A549 (cell line): Measurements from ENCODE around the gene SLC26A2. TPM values are rescaled to one million over a fixed set of nuclear protein-coding genes. Genes with fewer than 3 reads are reported as not detected.

Experiments
- ATAC-seq, 2 experiments: fragments of 200-7000 bp in 1 of 2; fragments of >200 bp in 1 of 2; cut with Nextera tagmentation in 1 of 2; cut with Tn5 transposase in 1 of 2; 3 replicates each; pipeline versions ENCODE4 v1.8.0 to v1.9.1; 2018 to 2020; ENCODE audit warnings: mild to moderate bottlenecking in 1 of 2, moderate library complexity in 1 of 2
- CTCF ChIA-PET: fragments of 300-600 bp; sonication (Branson Sonifier 250); formaldehyde crosslinking; extraction: SDS; loops from one replicate; lab custom pipeline; 2021; ENCODE audit warnings: antibody characterized with exemption, inconsistent platforms; lab: Yijun Ruan, JAX
- POLR2A ChIA-PET: fragments of 350-600 bp; formaldehyde crosslinking; extraction: SDS; loops from one replicate; lab custom pipeline; 2021; ENCODE audit warnings: antibody characterized with exemption, inconsistent platforms; lab: Yijun Ruan, JAX
- DNase-seq, 2 experiments: peaks; one replicate each; pipeline versions ENCODE4 v3.0.0 to v3.0.0-alpha.2; 2011 to 2016; ENCODE audit warnings: low read depth in 1 of 2, low spot score in 1 of 2
- FAIRE-seq: peaks from 2 replicates; lab custom pipeline; 2011; peaks lifted over from hg19 to GRCh38; lab: Jason Lieb, UNC
- H3K27ac ChIP-seq, 2 experiments: fragments of >200 bp; sonication (Bioruptor Twin); formaldehyde crosslinking; 3 replicates each; pipeline ENCODE4 v1.5.1; 2016 to 2017
- H3K4me1 ChIP-seq: fragments of >200 bp; sonication (Bioruptor Twin); formaldehyde crosslinking; 3 replicates; pipeline ENCODE4 v1.6.1; 2016
- H3K4me2 ChIP-seq: fragments of >200 bp; sonication (Bioruptor Twin); formaldehyde crosslinking; 3 replicates; pipeline ENCODE4 v1.6.1; 2016
- H3K4me3 ChIP-seq: fragments of >200 bp; sonication (Bioruptor Twin); formaldehyde crosslinking; 3 replicates; pipeline ENCODE4 v1.5.1; 2016
- H3K9me3 ChIP-seq: fragments of >200 bp; sonication (Bioruptor Twin); formaldehyde crosslinking; 3 replicates; pipeline ENCODE4 v1.6.1; 2016
- CBX2 ChIP-seq: fragments of 200-600 bp; sonication (generic); IDR thresholded peaks from 2 replicates; pipeline ENCODE4 v1.6.1; 2016; ENCODE audit warnings: low read depth, mild to moderate bottlenecking, borderline replicate concordance
- CHD2 ChIP-seq: fragments of 150-350 bp; IDR thresholded peaks from 2 replicates; pipeline ENCODE4 v1.6.1; 2014; ENCODE audit warnings: low read length; ENCODE audit not compliant: partially characterized antibody
- CHD4 ChIP-seq: fragments of 200-600 bp; sonication (generic); IDR thresholded peaks from 2 replicates; pipeline ENCODE4 v1.6.1; 2016; ENCODE audit warnings: antibody characterized with exemption, mild to moderate bottlenecking, borderline replicate concordance
- EHF ChIP-seq: fragments of 250-450 bp; sonication (Bioruptor Pico); IDR thresholded peaks from 2 replicates; pipeline ENCODE4 v1.5.0; 2020; ENCODE audit warnings: mild to moderate bottlenecking
- FOSB ChIP-seq: fragments of 250-450 bp; sonication (Bioruptor Pico); IDR thresholded peaks from 2 replicates; pipeline ENCODE4 v1.5.0; 2020; ENCODE audit warnings: mild to moderate bottlenecking, moderate library complexity
- FOSL2 ChIP-seq, 2 experiments: fragments of 450-650 bp in 1 of 2; fragments of >200 bp in 1 of 2; sonication (Bioruptor Twin) in 1 of 2; formaldehyde crosslinking; IDR thresholded peaks; 2 replicates each; pipeline versions ENCODE4 v1.5.0 to v1.6.1; 2016 to 2020; ENCODE audit warnings: mild to moderate bottlenecking in 1 of 2, moderate library complexity in 1 of 2
- FOXS1 ChIP-seq: fragments of 250-450 bp; sonication (Bioruptor Pico); IDR thresholded peaks from 2 replicates; pipeline ENCODE4 v1.5.0; 2020; ENCODE audit warnings: mild to moderate bottlenecking, moderate library complexity
- GATA3 ChIP-seq: IDR thresholded peaks from 2 replicates; pipeline ENCODE4 v1.6.1; 2012; ENCODE audit warnings: borderline replicate concordance
- HEYL ChIP-seq: fragments of 250-450 bp; sonication (Bioruptor Pico); IDR thresholded peaks from 2 replicates; pipeline ENCODE4 v1.8.0; 2021; ENCODE audit warnings: mild to moderate bottlenecking, moderate library complexity
- HOXA7 ChIP-seq: fragments of 250-450 bp; sonication (Bioruptor Pico); IDR thresholded peaks from 2 replicates; pipeline ENCODE4 v1.5.0; 2020; ENCODE audit warnings: mild to moderate bottlenecking, moderate library complexity
- HOXB13 ChIP-seq: fragments of 250-450 bp; sonication (Bioruptor Pico); IDR thresholded peaks from 2 replicates; pipeline ENCODE4 v1.5.0; 2020; ENCODE audit warnings: low read depth, mild to moderate bottlenecking, moderate library complexity
- HOXB5 ChIP-seq: fragments of 250-450 bp; sonication (Bioruptor Pico); IDR thresholded peaks from 2 replicates; pipeline ENCODE4 v1.5.0; 2020; ENCODE audit warnings: mild to moderate bottlenecking, moderate library complexity
- JUNB ChIP-seq: fragments of >200 bp; sonication (Bioruptor Twin); formaldehyde crosslinking; IDR thresholded peaks from 2 replicates; pipeline ENCODE4 v1.6.1; 2016
- KDM1A ChIP-seq: fragments of 200-600 bp; sonication (generic); IDR thresholded peaks from 2 replicates; pipeline ENCODE4 v1.6.1; 2016; ENCODE audit warnings: low read depth, mild to moderate bottlenecking
- MAFK ChIP-seq: fragments of 450-650 bp; IDR thresholded peaks from 2 replicates; pipeline ENCODE4 v1.6.1; 2014; ENCODE audit not compliant: partially characterized antibody
- NFE2L2 ChIP-seq: fragments of 150-350 bp; conservative IDR thresholded peaks from 2 replicates; pipeline ENCODE4 v1.6.1; 2014; ENCODE audit warnings: low read length
- NPAS2 ChIP-seq: fragments of 250-450 bp; sonication (Bioruptor Pico); IDR thresholded peaks from 2 replicates; pipeline ENCODE4 v1.8.0; 2022; ENCODE audit warnings: mild to moderate bottlenecking, moderate library complexity, borderline replicate concordance
- PHF8 ChIP-seq: fragments of 200-600 bp; sonication (generic); IDR thresholded peaks from 2 replicates; pipeline ENCODE4 v1.6.1; 2016; ENCODE audit warnings: low read depth, mild to moderate bottlenecking, antibody characterized with exemption, moderate library complexity, borderline replicate concordance
- RAD21 ChIP-seq, 2 experiments: fragments of >200 bp in 1 of 2; sonication (Bioruptor Twin) in 1 of 2; formaldehyde crosslinking in 1 of 2; IDR thresholded peaks in 1 of 2; conservative IDR thresholded peaks in 1 of 2; 2 replicates in 1 of 2; 3 replicates in 1 of 2; pipeline ENCODE4 v1.6.1; 2012 to 2018; ENCODE audit warnings: inconsistent platforms in 1 of 2
- RCOR1 ChIP-seq: fragments of 150-350 bp; IDR thresholded peaks from 2 replicates; pipeline ENCODE4 v1.6.1; 2014; ENCODE audit warnings: antibody characterized with exemption, low read length, low read depth
- SMC3 ChIP-seq: fragments of >200 bp; sonication (Bioruptor Twin); formaldehyde crosslinking; IDR thresholded peaks from 3 replicates; pipeline ENCODE4 v1.6.1; 2018; ENCODE audit warnings: inconsistent platforms
- TFCP2L1 ChIP-seq: fragments of 250-450 bp; sonication (Bioruptor Pico); IDR thresholded peaks from 2 replicates; pipeline ENCODE4 v1.5.0; 2021; ENCODE audit warnings: mild to moderate bottlenecking
- TP53 ChIP-seq: fragments of 250-450 bp; sonication (Bioruptor Pico); IDR thresholded peaks from 2 replicates; pipeline ENCODE4 v1.5.0; 2021; ENCODE audit warnings: mild to moderate bottlenecking, moderate library complexity
- ZNF302 ChIP-seq: fragments of 250-450 bp; sonication (Bioruptor Pico); IDR thresholded peaks from 2 replicates; pipeline ENCODE4 v1.9.0; 2021; ENCODE audit warnings: inconsistent platforms, mild to moderate bottlenecking, moderate library complexity
- WGBS: methylation state at CpG from one replicate; pipeline ENCODE4 v1.1.6; 2017; ENCODE audit errors: missing lambda C conversion rate; 5-methylcytosine and 5-hydroxymethylcytosine counted together
- polyA plus RNA-seq, 4 experiments: library from polyadenylated mRNA; depleted of rRNA in 3 of 4; stranded (reverse); fragments of >200 nt; fragmentation: RNase III in 1 of 4; extraction: RNeasy Plus Mini Kit Qiagen cat#74134 plus additional on column Dnase treatment in 1 of 4; gene quantifications; 2 replicates in 3 of 4; 3 replicates in 1 of 4; pipeline ENCODE4 v1.2.3, GENCODE V29; 2011 to 2017
- TF ChIP-seq, protein P1 (sequence below): fragments of 250-450 bp; sonication (Bioruptor Pico); IDR thresholded peaks from 2 replicates; pipeline ENCODE4 v1.5.0; 2021; ENCODE audit warnings: mild to moderate bottlenecking, moderate library complexity, borderline replicate concordance
- TF ChIP-seq, protein P2 (sequence below): fragments of 200-600 bp; sonication (generic); IDR thresholded peaks from 2 replicates; pipeline ENCODE4 v1.6.1; 2016; ENCODE audit warnings: antibody characterized with exemption, mild to moderate bottlenecking, moderate library complexity
- TF ChIP-seq, protein P3 (sequence below): fragments of 450-650 bp; IDR thresholded peaks from 2 replicates; pipeline ENCODE4 v1.6.1; 2014; ENCODE audit warnings: antibody characterized with exemption

The SLC26A2 gene
- polyA plus RNA-seq, 2 of the 4 experiments (the other 2 are of a cell fraction), result 31.9 to 32.2 TPM

DNA sequence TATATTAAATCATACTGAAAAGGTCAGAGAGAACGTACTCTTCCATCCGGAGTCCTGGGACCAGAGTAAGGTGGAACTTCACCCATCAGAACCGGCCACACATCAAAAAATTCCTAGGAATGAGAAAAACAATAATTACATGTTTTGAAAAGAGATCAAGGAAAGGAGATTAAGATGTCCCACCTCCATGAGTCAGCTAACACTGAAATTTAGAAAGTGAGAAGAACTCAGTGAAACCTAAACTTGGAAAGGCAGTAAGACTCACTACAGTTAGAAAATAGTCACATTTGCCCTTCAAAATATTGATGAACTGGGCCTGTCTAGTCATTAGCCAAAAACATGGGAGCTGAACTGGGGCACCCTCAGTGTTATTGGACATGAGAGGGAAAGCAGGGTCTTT lies 39.0 kb upstream of the SLC26A2 start:
- WGBS, result 87% methylated on average over 3 of the region's 3 CpGs
- no peak for ATAC-seq
- ChIA-PET POLR2A (no interaction called here), CTCF (interaction anchor here (0.8 to 19.0 kb wide), 7 partner anchors 9 to 69 kb away, joined by 3 to 386 read pairs (median 3); partner anchors contain the start of gene SLC26A2)
- no peak for DNase-seq
- no peak overlapping the region for H3K4me3 ChIP-seq
- FAIRE-seq, result no peak
- TF ChIP-seq HOXA7 (no peak), EHF (no peak), CHD4 (no peak), KDM1A (no peak), HOXB13 (CRISPR knock-in tag) (no peak), PHF8 (no peak), ZNF302 (CRISPR knock-in tag) (no peak), FOSB (CRISPR knock-in tag) (no peak), NPAS2 (CRISPR knock-in tag) (no peak), HEYL (CRISPR knock-in tag) (no peak), RAD21 (conservative IDR thresholded peaks at IDR 0.05 in 1 of 2, IDR thresholded peaks at IDR 0.05 in 1 of 2) (no peak), TFCP2L1 (CRISPR knock-in tag) (no peak), RCOR1 (no peak), SMC3 (no peak), TP53 (no peak), GATA3 (no peak), FOXS1 (CRISPR knock-in tag) (no peak), CHD2 (no peak), NFE2L2 (no peak)
- TF ChIP-seq, protein P1, sequence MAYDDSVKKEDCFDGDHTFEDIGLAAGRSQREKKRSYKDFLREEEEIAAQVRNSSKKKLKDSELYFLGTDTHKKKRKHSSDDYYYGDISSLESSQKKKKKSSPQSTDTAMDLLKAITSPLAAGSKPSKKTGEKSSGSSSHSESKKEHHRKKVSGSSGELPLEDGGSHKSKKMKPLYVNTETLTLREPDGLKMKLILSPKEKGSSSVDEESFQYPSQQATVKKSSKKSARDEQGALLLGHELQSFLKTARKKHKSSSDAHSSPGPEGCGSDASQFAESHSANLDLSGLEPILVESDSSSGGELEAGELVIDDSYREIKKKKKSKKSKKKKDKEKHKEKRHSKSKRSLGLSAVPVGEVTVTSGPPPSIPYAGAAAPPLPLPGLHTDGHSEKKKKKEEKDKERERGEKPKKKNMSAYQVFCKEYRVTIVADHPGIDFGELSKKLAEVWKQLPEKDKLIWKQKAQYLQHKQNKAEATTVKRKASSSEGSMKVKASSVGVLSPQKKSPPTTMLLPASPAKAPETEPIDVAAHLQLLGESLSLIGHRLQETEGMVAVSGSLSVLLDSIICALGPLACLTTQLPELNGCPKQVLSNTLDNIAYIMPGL, result no peak
- no peaks in the 10 kb centered on the region for H3K9me3 ChIP-seq
- no peak overlapping the region for H3K27ac ChIP-seq
- no peaks in the 10 kb centered on the region for H3K4me1 ChIP-seq
- H3K4me2 ChIP-seq, result no peak overlapping the region

DNA sequence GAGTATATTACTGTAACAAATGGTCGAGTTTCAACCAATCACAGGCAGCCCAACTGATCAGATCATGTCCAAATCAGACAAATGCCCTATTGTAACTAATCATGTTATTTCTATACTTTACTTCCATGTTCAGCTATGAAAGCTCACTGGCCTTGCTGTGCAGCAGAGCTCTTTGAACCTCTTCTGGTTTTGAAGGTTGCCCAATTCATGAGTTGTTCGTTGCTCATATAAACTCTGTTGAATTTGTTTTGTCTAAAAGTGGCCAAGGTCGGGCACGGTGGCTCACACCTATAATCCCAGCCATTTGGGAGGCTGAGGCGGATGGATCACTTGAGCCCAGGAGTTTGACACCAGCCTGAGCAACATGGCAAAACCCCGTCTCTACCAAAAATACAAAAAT lies 37.6 kb upstream of the SLC26A2 start:
- ATAC-seq (no peak), DNase-seq (no peak), FAIRE-seq (no peak)
- CTCF ChIA-PET, result interaction anchor here (1.0 to 19.0 kb wide), 8 partner anchors 9 to 90 kb away, joined by 3 to 386 read pairs (median 3); partner anchors contain the start of gene SLC26A2
- H3K27ac ChIP-seq, result no peak overlapping the region
- WGBS, result 72% methylated on average over 6 of the region's 6 CpGs
- POLR2A ChIA-PET, result interaction anchor here (1.0 kb wide), 1 partner anchor 38 kb away, joined by 3 read pairs; the partner anchor contains the start of gene SLC26A2
- TF ChIP-seq TP53 (no peak), CBX2 (no peak), HOXB5 (CRISPR knock-in tag) (no peak), HOXB13 (CRISPR knock-in tag) (no peak), SMC3 (no peak), JUNB (no peak), CHD2 (no peak), MAFK (no peak), FOSL2 (IDR thresholded peaks at IDR 0.05) (no peak), FOSL2 (CRISPR knock-in tag; IDR thresholded peaks at IDR 0.05) (no peak)
- TF ChIP-seq, protein P2, sequence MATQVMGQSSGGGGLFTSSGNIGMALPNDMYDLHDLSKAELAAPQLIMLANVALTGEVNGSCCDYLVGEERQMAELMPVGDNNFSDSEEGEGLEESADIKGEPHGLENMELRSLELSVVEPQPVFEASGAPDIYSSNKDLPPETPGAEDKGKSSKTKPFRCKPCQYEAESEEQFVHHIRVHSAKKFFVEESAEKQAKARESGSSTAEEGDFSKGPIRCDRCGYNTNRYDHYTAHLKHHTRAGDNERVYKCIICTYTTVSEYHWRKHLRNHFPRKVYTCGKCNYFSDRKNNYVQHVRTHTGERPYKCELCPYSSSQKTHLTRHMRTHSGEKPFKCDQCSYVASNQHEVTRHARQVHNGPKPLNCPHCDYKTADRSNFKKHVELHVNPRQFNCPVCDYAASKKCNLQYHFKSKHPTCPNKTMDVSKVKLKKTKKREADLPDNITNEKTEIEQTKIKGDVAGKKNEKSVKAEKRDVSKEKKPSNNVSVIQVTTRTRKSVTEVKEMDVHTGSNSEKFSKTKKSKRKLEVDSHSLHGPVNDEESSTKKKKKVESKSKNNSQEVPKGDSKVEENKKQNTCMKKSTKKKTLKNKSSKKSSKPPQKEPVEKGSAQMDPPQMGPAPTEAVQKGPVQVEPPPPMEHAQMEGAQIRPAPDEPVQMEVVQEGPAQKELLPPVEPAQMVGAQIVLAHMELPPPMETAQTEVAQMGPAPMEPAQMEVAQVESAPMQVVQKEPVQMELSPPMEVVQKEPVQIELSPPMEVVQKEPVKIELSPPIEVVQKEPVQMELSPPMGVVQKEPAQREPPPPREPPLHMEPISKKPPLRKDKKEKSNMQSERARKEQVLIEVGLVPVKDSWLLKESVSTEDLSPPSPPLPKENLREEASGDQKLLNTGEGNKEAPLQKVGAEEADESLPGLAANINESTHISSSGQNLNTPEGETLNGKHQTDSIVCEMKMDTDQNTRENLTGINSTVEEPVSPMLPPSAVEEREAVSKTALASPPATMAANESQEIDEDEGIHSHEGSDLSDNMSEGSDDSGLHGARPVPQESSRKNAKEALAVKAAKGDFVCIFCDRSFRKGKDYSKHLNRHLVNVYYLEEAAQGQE, result no peak
- TF ChIP-seq, protein P3, sequence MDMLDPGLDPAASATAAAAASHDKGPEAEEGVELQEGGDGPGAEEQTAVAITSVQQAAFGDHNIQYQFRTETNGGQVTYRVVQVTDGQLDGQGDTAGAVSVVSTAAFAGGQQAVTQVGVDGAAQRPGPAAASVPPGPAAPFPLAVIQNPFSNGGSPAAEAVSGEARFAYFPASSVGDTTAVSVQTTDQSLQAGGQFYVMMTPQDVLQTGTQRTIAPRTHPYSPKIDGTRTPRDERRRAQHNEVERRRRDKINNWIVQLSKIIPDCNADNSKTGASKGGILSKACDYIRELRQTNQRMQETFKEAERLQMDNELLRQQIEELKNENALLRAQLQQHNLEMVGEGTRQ, result no peak
- TF ChIP-seq, all 56 proteins: peak for 0
- Histone ChIP-seq H3K4me3 (no peak overlapping the region), H3K4me1 (no peaks in the 10 kb centered on the region), H3K9me3 (no peaks in the 10 kb centered on the region), H3K4me2 (no peak overlapping the region)
